HG02870 (cell line): Measurements from ENCODE around the gene CBR1.
"Not testable (repeated sequence)": the region's sequence is repeated elsewhere in the genome, so short reads cannot be mapped to it uniquely, and the experiment has no call there.

ENCODE experiments used
- ATAC-seq: cut with Tn5 transposase; IDR thresholded peaks from one replicate; pipeline ENCODE4 v1.9.1; 2021; ENCODE audit warnings: mild to moderate bottlenecking, moderate library complexity; ENCODE audit not compliant: unreplicated experiment

CBR1 gene

GRCh38 chr21:36077758-36078157, 7.9 kb downstream of the CBR1 start:
- no peak for ATAC-seq

GRCh38 chr21:36079010-36079649, 9.3 kb downstream of the CBR1 start:
- no peak for ATAC-seq

GRCh38 chr21:36079671-36080070, 9.8 kb downstream of the CBR1 start:
- no peak for ATAC-seq

GRCh38 chr21:36080386-36080785, 10.6 kb downstream of the CBR1 start:
- no peak for ATAC-seq

GRCh38 chr21:36082237-36082664, 12.4 kb downstream of the CBR1 start:
- ATAC-seq, result no peak

GRCh38 chr21:36087362-36088138, 17.7 kb downstream of the CBR1 start:
- ATAC-seq, result no peak

- no peak for ATAC-seq
Observed at GRCh38 chr21:36089946-36090345, 20.1 kb downstream of the CBR1 start.

GRCh38 chr21:36092681-36093080, 22.9 kb downstream of the CBR1 start:
- no peak for ATAC-seq

GRCh38 chr21:36093512-36093911, 23.7 kb downstream of the CBR1 start:
- no peak for ATAC-seq

GRCh38 chr21:36096398-36097290, 26.8 kb downstream of the CBR1 start:
- no peak for ATAC-seq

GRCh38 chr21:36097427-36098181, 27.8 kb downstream of the CBR1 start:
- ATAC-seq, result peak; percentile 75

- no peak for ATAC-seq
Observed at GRCh38 chr21:36098182-36098532, 28.3 kb downstream of the CBR1 start.

GRCh38 chr21:36099000-36099399, 29.2 kb downstream of the CBR1 start:
- no peak for ATAC-seq

GRCh38 chr21:36099695-36100211, 29.9 kb downstream of the CBR1 start:
- ATAC-seq, result not testable (repeated sequence)

- ATAC-seq, result no peak
Observed at GRCh38 chr21:36100971-36101641, 31.3 kb downstream of the CBR1 start.

GRCh38 chr21:36103434-36103833, 33.6 kb downstream of the CBR1 start:
- no peak for ATAC-seq

- no peak for ATAC-seq
Observed at GRCh38 chr21:36104317-36105300, 34.8 kb downstream of the CBR1 start.

GRCh38 chr21:36105327-36105842, 35.6 kb downstream of the CBR1 start:
- no peak for ATAC-seq

GRCh38 chr21:36109868-36110267, 40.0 kb downstream of the CBR1 start:
- ATAC-seq, result no peak
